Gastrocnemius medialis (tissue), 4 donors: ENCODE data around the gene SMARCAL1.

Experiments
- POLR2A ChIP-seq, 2 donors: fragments of 450-650 bp; IDR thresholded peaks; one replicate each; pipeline ENCODE4 v1.6.1; 2017; ENCODE audit warnings: antibody characterized with exemption in 2 of 2, mild to moderate bottlenecking in 2 of 2, moderate library complexity in 2 of 2
- TF ChIP-seq, protein P1 (sequence below), 5 experiments: fragments of 450-650 bp in 3 of 5; fragments of 200-600 bp in 2 of 5; sonication (generic) in 2 of 5; IDR thresholded peaks in 4 of 5; conservative IDR thresholded peaks in 1 of 5; 1 replicate in 4 of 5; 2 replicates in 1 of 5; pipeline ENCODE4 v1.5.1; 2016 to 2019; ENCODE audit warnings: antibody characterized with exemption in 5 of 5, mild to moderate bottlenecking in 3 of 5, moderate library complexity in 3 of 5

DNA sequence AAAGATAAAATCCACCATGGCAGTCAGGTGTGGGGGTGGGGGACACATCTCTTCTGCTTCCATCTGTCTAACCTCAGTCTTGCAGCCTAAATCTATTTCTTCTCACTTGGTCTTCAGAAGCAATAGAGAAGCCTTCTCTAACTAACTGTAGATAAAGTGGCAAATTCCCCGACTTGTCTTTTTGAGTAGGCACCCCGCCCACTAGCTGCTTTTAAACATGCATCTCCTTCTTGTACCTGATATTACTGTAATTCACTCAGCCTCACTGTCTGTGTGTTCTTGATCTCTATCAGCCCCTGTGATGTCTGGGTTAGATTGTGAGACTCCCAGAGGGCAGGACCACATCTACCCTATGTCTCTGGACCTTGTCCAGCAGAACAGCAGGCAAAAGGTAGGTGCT is 46.8 kb upstream of the SMARCAL1 start:
- TF ChIP-seq, protein P1, sequence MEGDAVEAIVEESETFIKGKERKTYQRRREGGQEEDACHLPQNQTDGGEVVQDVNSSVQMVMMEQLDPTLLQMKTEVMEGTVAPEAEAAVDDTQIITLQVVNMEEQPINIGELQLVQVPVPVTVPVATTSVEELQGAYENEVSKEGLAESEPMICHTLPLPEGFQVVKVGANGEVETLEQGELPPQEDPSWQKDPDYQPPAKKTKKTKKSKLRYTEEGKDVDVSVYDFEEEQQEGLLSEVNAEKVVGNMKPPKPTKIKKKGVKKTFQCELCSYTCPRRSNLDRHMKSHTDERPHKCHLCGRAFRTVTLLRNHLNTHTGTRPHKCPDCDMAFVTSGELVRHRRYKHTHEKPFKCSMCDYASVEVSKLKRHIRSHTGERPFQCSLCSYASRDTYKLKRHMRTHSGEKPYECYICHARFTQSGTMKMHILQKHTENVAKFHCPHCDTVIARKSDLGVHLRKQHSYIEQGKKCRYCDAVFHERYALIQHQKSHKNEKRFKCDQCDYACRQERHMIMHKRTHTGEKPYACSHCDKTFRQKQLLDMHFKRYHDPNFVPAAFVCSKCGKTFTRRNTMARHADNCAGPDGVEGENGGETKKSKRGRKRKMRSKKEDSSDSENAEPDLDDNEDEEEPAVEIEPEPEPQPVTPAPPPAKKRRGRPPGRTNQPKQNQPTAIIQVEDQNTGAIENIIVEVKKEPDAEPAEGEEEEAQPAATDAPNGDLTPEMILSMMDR (IDR thresholded peaks at IDR 0.05 in 4 of 5, conservative IDR thresholded peaks at IDR 0.05 in 1 of 5): no peak
- TF ChIP-seq POLR2A (IDR thresholded peaks at IDR 0.05): no peak
